HS-5 (cell line): ENCODE data around the gene DGCR6.
"Not testable (repeated sequence)": the region's sequence is repeated elsewhere in the genome, so short reads cannot be mapped to it uniquely, and the experiment has no call there.

ENCODE experiments used
- DNase-seq: peaks from one replicate; pipeline ENCODE4 v3.0.0-alpha.2; 2012; ENCODE audit warnings: low read depth

Gene DGCR6

GRCh38 chr22:18931905-18932652 is 26.0 kb downstream of the DGCR6 start:
- DNase-seq: no peak

- no peak for DNase-seq
Measured at GRCh38 chr22:18933914-18934313, 27.8 kb downstream of the DGCR6 start.

- DNase-seq: not testable (repeated sequence)
Measured at GRCh38 chr22:18934688-18935087, 28.6 kb downstream of the DGCR6 start.

GRCh38 chr22:18935889-18936529 is 29.9 kb downstream of the DGCR6 start, which contains the start of gene PRODH:
PRODH (minus strand) TSS chr22:18936293; CDS start chr22:18936287, 6 bp downstream.
- DNase-seq: no peak

GRCh38 chr22:18938691-18939090 is 32.6 kb downstream of the DGCR6 start:
- DNase-seq: not testable (repeated sequence)

GRCh38 chr22:18947105-18947504 is 41.0 kb downstream of the DGCR6 start:
- DNase-seq: not testable (repeated sequence)

- DNase-seq: no peak
Measured at GRCh38 chr22:18947905-18948304, 41.8 kb downstream of the DGCR6 start.

GRCh38 chr22:18950141-18950540 is 44.0 kb downstream of the DGCR6 start:
- no peak for DNase-seq

- DNase-seq: no peak
Measured at GRCh38 chr22:18952022-18952421, 45.9 kb downstream of the DGCR6 start.

- not testable (repeated sequence) for DNase-seq
Measured at GRCh38 chr22:18953128-18953527, 47.0 kb downstream of the DGCR6 start.

- DNase-seq: not testable (repeated sequence)
Measured at GRCh38 chr22:18954303-18954989, 48.3 kb downstream of the DGCR6 start.

- DNase-seq: no peak
Measured at GRCh38 chr22:18954990-18955571, 49.0 kb downstream of the DGCR6 start.

- DNase-seq: no peak
Measured at GRCh38 chr22:18955696-18956095, 49.6 kb downstream of the DGCR6 start.

GRCh38 chr22:18956121-18956895 is 50.2 kb downstream of the DGCR6 start:
- DNase-seq: not testable (repeated sequence)

- DNase-seq: not testable (repeated sequence)
Measured at GRCh38 chr22:18956956-18957355, 50.8 kb downstream of the DGCR6 start.

GRCh38 chr22:18957621-18958320 is 51.7 kb downstream of the DGCR6 start:
- DNase-seq: not testable (repeated sequence)

GRCh38 chr22:18958321-18958705 is 52.2 kb downstream of the DGCR6 start:
- not testable (repeated sequence) for DNase-seq

GRCh38 chr22:18958738-18959137 is 52.6 kb downstream of the DGCR6 start:
- not testable (repeated sequence) for DNase-seq

- DNase-seq: not testable (repeated sequence)
Measured at GRCh38 chr22:18959266-18959665, 53.1 kb downstream of the DGCR6 start.

GRCh38 chr22:18959741-18960140 is 53.6 kb downstream of the DGCR6 start:
- not testable (repeated sequence) for DNase-seq
